ENCODE results near the gene VPS4B. TPM values are rescaled to one million over a fixed set of nuclear protein-coding genes. Genes with fewer than 3 reads are reported as not detected.

VPS4B gene
- polyA plus RNA-seq, 1 donor from 2014 or later = 30.5 TPM

DNA sequence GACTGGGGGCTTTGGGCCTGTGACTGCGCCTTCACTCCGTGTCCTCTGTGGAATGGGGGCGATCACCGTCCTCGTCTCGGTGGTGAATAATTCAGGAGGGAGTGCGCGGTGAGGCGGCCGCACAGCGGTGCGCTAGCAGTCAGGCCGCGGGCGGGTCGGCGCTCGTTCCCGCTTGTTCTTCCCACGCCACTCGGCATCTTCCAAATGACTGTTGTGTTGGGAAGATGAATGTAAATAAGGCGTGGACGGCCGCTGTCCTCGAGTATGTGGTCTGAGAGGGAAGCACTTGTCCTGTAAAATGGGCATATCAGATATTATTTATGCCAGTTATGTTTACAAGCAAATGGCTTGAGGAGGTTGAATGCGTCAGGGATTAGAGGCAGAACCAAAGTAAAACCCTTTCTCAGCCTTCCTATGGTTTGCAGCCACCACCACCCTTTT is 608 bp upstream of the VPS4B start:
- no peaks in the 10 kb centered on the region for H3K9me2 ChIP-seq (ENCODE audit: insufficient read depth, low read length)
- no peaks in the 10 kb centered on the region for H3K27me3 ChIP-seq (ENCODE audit: insufficient read depth, low read depth, low read length)
- H3K27ac ChIP-seq (ENCODE audit: low read length) = peak overlapping the region; percentile 95
- H3F3A ChIP-seq (ENCODE audit: insufficient read depth, low read length, poor library complexity, severe bottlenecking) = no peaks in the 10 kb centered on the region
- H2AFZ ChIP-seq (ENCODE audit: low read depth, low read length) = peak overlapping the region; percentile 96
- H3K36me3 ChIP-seq (ENCODE audit: insufficient read depth, low read length) = no peaks in the 10 kb centered on the region
- H3K79me2 ChIP-seq (replicated peaks; ENCODE audit: insufficient read depth, low read length) = peaks cover 37% of the 10 kb centered on the region
- H3K9ac ChIP-seq (ENCODE audit: low read length) = peak overlapping the region; percentile 87
- H3K9me3 ChIP-seq (ENCODE audit: low read length) = no peaks in the 10 kb centered on the region
- H3K4me3 ChIP-seq (ENCODE audit: low read length) = peak overlapping the region; percentile 82
- TF ChIP-seq POLR2AphosphoS5 (IDR thresholded peaks at IDR 0.05) (no peak), TAF1 (IDR thresholded peaks at IDR 0.05; ENCODE audit: low read depth) (no peak), MXI1 (conservative IDR thresholded peaks at IDR 0.05; ENCODE audit: poor library complexity, severe bottlenecking) (no peak), SMC3 (conservative IDR thresholded peaks at IDR 0.05; ENCODE audit: poor library complexity) (peak; percentile 27), EZH2 (IDR thresholded peaks at IDR 0.05; ENCODE audit: borderline replicate concordance, insufficient read depth, low read length, poor library complexity, severe bottlenecking) (no peak), RAD21 (conservative IDR thresholded peaks at IDR 0.05) (peak; percentile 14), EP300 (conservative IDR thresholded peaks at IDR 0.05; ENCODE audit: poor library complexity, severe bottlenecking) (peak; percentile 37)
- TF ChIP-seq, protein P1, sequence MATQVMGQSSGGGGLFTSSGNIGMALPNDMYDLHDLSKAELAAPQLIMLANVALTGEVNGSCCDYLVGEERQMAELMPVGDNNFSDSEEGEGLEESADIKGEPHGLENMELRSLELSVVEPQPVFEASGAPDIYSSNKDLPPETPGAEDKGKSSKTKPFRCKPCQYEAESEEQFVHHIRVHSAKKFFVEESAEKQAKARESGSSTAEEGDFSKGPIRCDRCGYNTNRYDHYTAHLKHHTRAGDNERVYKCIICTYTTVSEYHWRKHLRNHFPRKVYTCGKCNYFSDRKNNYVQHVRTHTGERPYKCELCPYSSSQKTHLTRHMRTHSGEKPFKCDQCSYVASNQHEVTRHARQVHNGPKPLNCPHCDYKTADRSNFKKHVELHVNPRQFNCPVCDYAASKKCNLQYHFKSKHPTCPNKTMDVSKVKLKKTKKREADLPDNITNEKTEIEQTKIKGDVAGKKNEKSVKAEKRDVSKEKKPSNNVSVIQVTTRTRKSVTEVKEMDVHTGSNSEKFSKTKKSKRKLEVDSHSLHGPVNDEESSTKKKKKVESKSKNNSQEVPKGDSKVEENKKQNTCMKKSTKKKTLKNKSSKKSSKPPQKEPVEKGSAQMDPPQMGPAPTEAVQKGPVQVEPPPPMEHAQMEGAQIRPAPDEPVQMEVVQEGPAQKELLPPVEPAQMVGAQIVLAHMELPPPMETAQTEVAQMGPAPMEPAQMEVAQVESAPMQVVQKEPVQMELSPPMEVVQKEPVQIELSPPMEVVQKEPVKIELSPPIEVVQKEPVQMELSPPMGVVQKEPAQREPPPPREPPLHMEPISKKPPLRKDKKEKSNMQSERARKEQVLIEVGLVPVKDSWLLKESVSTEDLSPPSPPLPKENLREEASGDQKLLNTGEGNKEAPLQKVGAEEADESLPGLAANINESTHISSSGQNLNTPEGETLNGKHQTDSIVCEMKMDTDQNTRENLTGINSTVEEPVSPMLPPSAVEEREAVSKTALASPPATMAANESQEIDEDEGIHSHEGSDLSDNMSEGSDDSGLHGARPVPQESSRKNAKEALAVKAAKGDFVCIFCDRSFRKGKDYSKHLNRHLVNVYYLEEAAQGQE (IDR thresholded peaks at IDR 0.05; ENCODE audit: borderline replicate concordance) = peak; percentile 68
- TF ChIP-seq, protein P2, sequence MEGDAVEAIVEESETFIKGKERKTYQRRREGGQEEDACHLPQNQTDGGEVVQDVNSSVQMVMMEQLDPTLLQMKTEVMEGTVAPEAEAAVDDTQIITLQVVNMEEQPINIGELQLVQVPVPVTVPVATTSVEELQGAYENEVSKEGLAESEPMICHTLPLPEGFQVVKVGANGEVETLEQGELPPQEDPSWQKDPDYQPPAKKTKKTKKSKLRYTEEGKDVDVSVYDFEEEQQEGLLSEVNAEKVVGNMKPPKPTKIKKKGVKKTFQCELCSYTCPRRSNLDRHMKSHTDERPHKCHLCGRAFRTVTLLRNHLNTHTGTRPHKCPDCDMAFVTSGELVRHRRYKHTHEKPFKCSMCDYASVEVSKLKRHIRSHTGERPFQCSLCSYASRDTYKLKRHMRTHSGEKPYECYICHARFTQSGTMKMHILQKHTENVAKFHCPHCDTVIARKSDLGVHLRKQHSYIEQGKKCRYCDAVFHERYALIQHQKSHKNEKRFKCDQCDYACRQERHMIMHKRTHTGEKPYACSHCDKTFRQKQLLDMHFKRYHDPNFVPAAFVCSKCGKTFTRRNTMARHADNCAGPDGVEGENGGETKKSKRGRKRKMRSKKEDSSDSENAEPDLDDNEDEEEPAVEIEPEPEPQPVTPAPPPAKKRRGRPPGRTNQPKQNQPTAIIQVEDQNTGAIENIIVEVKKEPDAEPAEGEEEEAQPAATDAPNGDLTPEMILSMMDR (IDR thresholded peaks at IDR 0.05; ENCODE audit: poor library complexity, severe bottlenecking) = peak; percentile 59
- H4K20me1 ChIP-seq (ENCODE audit: insufficient read depth) = no peaks in the 10 kb centered on the region
- peak overlapping the region; percentile 64 for H3K4me2 ChIP-seq (ENCODE audit: low read length)

DNA sequence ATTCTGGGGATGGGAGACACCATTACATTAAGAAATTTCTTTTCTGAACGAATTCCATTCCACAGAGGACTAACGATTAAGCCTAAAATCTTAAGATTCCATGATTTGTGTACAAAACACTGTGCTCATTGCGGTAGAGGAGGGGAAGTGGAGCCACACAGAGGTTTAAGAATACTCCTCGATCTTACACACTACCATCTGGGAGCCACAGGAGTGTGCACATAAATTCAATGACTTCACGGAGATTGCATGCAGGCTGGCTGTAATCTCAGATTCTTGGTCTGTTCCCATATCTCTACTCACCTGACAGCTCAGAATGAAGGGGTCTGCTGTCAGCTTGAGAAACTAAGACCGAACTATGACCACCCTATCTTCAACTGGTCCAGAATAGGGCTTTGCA is 762 bp downstream of the VPS4B start:
- Histone ChIP-seq H3K9me2 (ENCODE audit: insufficient read depth, low read length) (no peaks in the 10 kb centered on the region), H3K4me3 (ENCODE audit: low read length) (peak overlapping the region; percentile 82), H3F3A (ENCODE audit: insufficient read depth, low read length, poor library complexity, severe bottlenecking) (no peaks in the 10 kb centered on the region), H3K27me3 (ENCODE audit: insufficient read depth, low read depth, low read length) (no peaks in the 10 kb centered on the region), H3K9me3 (ENCODE audit: low read length) (no peaks in the 10 kb centered on the region), H3K9ac (ENCODE audit: low read length) (peak overlapping the region; percentile 84), H3K79me2 (replicated peaks; ENCODE audit: insufficient read depth, low read length) (peaks cover 47% of the 10 kb centered on the region), H4K20me1 (ENCODE audit: insufficient read depth) (no peaks in the 10 kb centered on the region), H3K4me2 (ENCODE audit: low read length) (peak overlapping the region; percentile 61), H3K36me3 (ENCODE audit: insufficient read depth, low read length) (no peaks in the 10 kb centered on the region), H2AFZ (ENCODE audit: low read depth, low read length) (peak overlapping the region; percentile 90), H3K27ac (ENCODE audit: low read length) (peak overlapping the region; percentile 95)
- TF ChIP-seq EZH2 (IDR thresholded peaks at IDR 0.05; ENCODE audit: borderline replicate concordance, insufficient read depth, low read length, poor library complexity, severe bottlenecking) = no peak
- no peak for TF ChIP-seq RAD21 (conservative IDR thresholded peaks at IDR 0.05)
- TF ChIP-seq MXI1 (conservative IDR thresholded peaks at IDR 0.05; ENCODE audit: poor library complexity, severe bottlenecking) = no peak
- no peak for TF ChIP-seq POLR2AphosphoS5 (IDR thresholded peaks at IDR 0.05)
- no peak for TF ChIP-seq EP300 (conservative IDR thresholded peaks at IDR 0.05; ENCODE audit: poor library complexity, severe bottlenecking)
- no peak for TF ChIP-seq TAF1 (IDR thresholded peaks at IDR 0.05; ENCODE audit: low read depth)
- TF ChIP-seq, protein P2 (IDR thresholded peaks at IDR 0.05; ENCODE audit: poor library complexity, severe bottlenecking) = no peak
- TF ChIP-seq, protein P1 (IDR thresholded peaks at IDR 0.05; ENCODE audit: borderline replicate concordance) = no peak
- no peak for TF ChIP-seq SMC3 (conservative IDR thresholded peaks at IDR 0.05; ENCODE audit: poor library complexity)

Measured in neural cell (in vitro differentiated cells).